OCI-LY3 (cell line): ENCODE data around the gene CSH2.

Experiments used
- CTCF ChIP-seq: fragments of 200-600, 300-600 bp; sonication (generic); IDR thresholded peaks from 2 replicates; pipeline ENCODE4 v1.5.1; 2014; ENCODE audit warnings: antibody characterized with exemption, low read length, low read depth
- EZH2phosphoT487 ChIP-seq: fragments of 200-600 bp; shearing (Covaris generic); IDR thresholded peaks from 2 replicates; pipeline ENCODE4 v1.6.1; 2018; ENCODE audit warnings: antibody characterized with exemption, mixed run types, low read depth

- TF ChIP-seq CTCF (no peak), EZH2phosphoT487 (no peak)
These were observed 25.8 kb downstream of the CSH2 start for GRCh38 chr17:63847525-63848249.
